Right lobe of liver (tissue), 6 donors: ENCODE data around the gene IGF2BP3. TPM values are rescaled to one million over a fixed set of nuclear protein-coding genes. Genes with fewer than 3 reads are reported as not detected.
A peak's percentile ranks its signal among the peaks of the same experiment; 100 is the strongest.
"Not testable (repeated sequence)": the region's sequence is repeated elsewhere in the genome, so short reads cannot be mapped to it uniquely, and the experiment has no call there.

Source experiments
- ATAC-seq, 4 donors: fragments of 200-7000 bp; cut with Tn5 transposase; one replicate each; pipeline ENCODE4 v1.9.1; 2020; ENCODE audit warnings: mild to moderate bottlenecking in 4 of 4, moderate library complexity in 4 of 4
- DNase-seq, 3 donors: peaks; one replicate each; pipeline ENCODE4 v3.0.0-alpha.2; 2020
- H3K27ac ChIP-seq, 3 donors: fragments of 200-600 bp; one replicate each; pipeline ENCODE4 v1.8.0; 2022
- H3K27me3 ChIP-seq, 2 donors: fragments of 200-600 bp; one replicate each; pipeline ENCODE4 v1.8.0; 2022
- H3K36me3 ChIP-seq, 4 donors: fragments of 200-600 bp; sonication (generic) in 1 of 4; one replicate each; pipeline versions ENCODE4 v1.5.1 to v1.8.0; 2017 to 2022; ENCODE audit warnings: control low read depth in 1 of 4
- H3K4me1 ChIP-seq, 4 donors: fragments of 200-600 bp; sonication (generic) in 1 of 4; one replicate each; pipeline versions ENCODE4 v1.5.1 to v1.8.0; 2017 to 2022; ENCODE audit warnings: control low read depth in 1 of 4
- H3K4me3 ChIP-seq, 3 donors: fragments of 200-600 bp; one replicate each; pipeline ENCODE4 v1.8.0; 2022
- H3K9me3 ChIP-seq, 4 donors: fragments of 200-600 bp; sonication (generic) in 1 of 4; one replicate each; pipeline versions ENCODE4 v1.5.1 to v1.8.0; 2017 to 2022; ENCODE audit warnings: control low read depth in 1 of 4
- POLR2A ChIP-seq: fragments of 450-650 bp; IDR thresholded peaks from one replicate; pipeline ENCODE4 v1.6.1; 2017; ENCODE audit warnings: antibody characterized with exemption, mild to moderate bottlenecking
- WGBS: methylation state at CpG from one replicate; pipeline ENCODE4 v1.1.6; 2018; ENCODE audit warnings: low coverage, low lambda C conversion rate; ENCODE audit not compliant: insufficient coverage; ENCODE audit errors: missing lambda C conversion rate; 5-methylcytosine and 5-hydroxymethylcytosine counted together
- intact Hi-C, 2 donors: fragments of 100-400 bp; cut with DNase I; formaldehyde crosslinking; loops; one replicate each; pipeline versions ENCODE4 v1.11.2 to v1.14.1; 2022
- long read RNA-seq: library from polyadenylated mRNA; unstranded; transcript quantifications from one replicate; pipeline ENCODE4 v2.0.0, GENCODE V29; 2019
- total RNA-seq, 6 experiments: library from RNA; depleted of rRNA in 2 of 6; stranded (reverse); fragments of >200 nt in 2 of 6; fragmentation: NEBNext Ultra II Directional in 3 of 6; extraction: Animal tissue kit (Norgen Biotek cat#: 25700) in 3 of 6; gene quantifications; one replicate each; pipeline versions ENCODE4 v1.1.0 to v1.2.4, GENCODE V29; 2016 to 2023
- TF ChIP-seq, protein P1 (sequence below), 4 donors: fragments of 200-600 bp in 3 of 4; fragments of 450-650 bp in 1 of 4; IDR thresholded peaks; one replicate each; pipeline versions ENCODE4 v1.5.1 to v1.8.0; 2016 to 2022; ENCODE audit warnings: antibody characterized with exemption in 4 of 4, mild to moderate bottlenecking in 2 of 4
- donor health status: DM: no; HTN: yes; CAD: no.
- donor health status: DM: no; HTN: no; CAD: no.
- donor health status: DM: no; HTN: no; CAD: no.
- donor health status: DM: no; HTN: yes; CAD: no.
- donor health status: DM: no; HTN: yes; CAD: no.

IGF2BP3 gene
- total RNA-seq = under 1 TPM in 5 of 6 experiments, not detected in 1; 0.12 to 0.64 (median 0.19) TPM
- long read RNA-seq = 0 reads

DNA sequence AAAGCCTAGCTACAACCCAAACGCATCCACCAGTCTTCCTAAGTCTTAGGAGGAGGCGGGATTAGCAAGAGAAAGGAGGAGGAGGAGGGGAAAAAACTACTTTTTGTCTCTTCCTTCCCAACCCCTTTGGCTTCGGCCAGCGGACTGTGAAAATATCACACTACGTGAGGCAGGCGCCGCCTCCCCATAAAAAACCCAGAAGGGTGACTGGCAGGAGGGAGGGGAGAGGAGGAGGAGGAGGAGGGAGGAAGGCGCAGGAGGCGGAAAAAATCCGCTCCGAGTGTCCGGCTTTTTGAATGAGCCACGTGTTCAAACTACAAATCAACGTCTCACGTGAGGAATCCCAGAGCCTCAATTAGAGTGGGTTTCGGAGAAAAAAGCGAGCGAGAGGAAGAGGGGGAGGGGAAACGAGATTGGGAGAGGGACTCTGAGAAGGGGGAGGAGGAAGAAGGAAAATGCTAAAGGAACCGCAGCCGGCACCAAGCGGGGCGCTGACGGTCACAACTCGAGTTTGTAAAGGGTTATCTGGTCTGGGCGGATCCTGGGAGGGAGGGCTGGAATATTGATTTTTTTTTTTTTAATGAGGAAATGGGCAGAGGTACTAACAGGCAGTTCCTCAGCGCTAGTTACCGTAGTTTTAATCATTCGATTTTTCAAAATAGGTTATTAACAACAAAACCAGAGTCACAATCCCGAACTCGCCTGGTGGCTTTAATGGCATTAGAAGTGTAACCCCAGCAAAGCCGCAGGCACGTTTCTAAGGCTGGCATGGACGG lies at the start of gene IGF2BP3:
Gene IGF2BP3 (minus strand): TSS at position 162 of the 776 bp plus-strand sequence. CDS start 381 bp downstream, outside the sequence.
- DNase-seq (no peak), ATAC-seq (peak in 1 of 4 donors; percentile 25)

DNA sequence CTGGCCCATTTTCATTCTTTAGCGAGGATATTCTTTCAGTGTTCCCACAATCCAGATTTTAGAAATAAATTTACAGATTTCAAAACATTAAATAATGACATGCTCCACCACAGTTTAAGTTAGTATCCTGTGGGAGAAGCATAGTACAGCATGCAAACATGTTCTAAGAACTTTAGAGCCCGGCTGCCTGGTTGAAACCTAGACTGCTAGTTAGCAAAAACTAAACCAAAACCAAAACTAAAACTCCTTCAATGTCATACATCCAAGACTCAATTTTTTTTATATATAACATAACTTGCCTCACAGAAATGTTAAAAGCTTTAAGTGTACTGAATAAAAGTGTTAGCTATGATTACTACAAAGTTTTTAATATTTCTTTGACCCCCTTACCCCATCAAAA lies 44.5 kb upstream of the IGF2BP3 start:
- intact Hi-C loops = no loop called here
- Histone ChIP-seq H3K4me1 (no peaks in the 10 kb centered on the region), H3K9me3 (no peaks in the 10 kb centered on the region), H3K36me3 (peaks cover 4 to 94% (median 47%) of the 10 kb centered on the region in 4 donors), H3K27me3 (no peaks in the 10 kb centered on the region), H3K27ac (no peak overlapping the region), H3K4me3 (no peak overlapping the region)
- no peak for TF ChIP-seq POLR2A
- TF ChIP-seq, protein P1, sequence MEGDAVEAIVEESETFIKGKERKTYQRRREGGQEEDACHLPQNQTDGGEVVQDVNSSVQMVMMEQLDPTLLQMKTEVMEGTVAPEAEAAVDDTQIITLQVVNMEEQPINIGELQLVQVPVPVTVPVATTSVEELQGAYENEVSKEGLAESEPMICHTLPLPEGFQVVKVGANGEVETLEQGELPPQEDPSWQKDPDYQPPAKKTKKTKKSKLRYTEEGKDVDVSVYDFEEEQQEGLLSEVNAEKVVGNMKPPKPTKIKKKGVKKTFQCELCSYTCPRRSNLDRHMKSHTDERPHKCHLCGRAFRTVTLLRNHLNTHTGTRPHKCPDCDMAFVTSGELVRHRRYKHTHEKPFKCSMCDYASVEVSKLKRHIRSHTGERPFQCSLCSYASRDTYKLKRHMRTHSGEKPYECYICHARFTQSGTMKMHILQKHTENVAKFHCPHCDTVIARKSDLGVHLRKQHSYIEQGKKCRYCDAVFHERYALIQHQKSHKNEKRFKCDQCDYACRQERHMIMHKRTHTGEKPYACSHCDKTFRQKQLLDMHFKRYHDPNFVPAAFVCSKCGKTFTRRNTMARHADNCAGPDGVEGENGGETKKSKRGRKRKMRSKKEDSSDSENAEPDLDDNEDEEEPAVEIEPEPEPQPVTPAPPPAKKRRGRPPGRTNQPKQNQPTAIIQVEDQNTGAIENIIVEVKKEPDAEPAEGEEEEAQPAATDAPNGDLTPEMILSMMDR (IDR thresholded peaks at IDR 0.05) = no peak
- WGBS = 79% methylated on average over 1 of the region's 2 CpGs
- DNase-seq (no peak), ATAC-seq (no peak)

More for the DNA sequence above, at the start of gene IGF2BP3:
- no peak for TF ChIP-seq POLR2A
- TF ChIP-seq, protein P1 (IDR thresholded peaks at IDR 0.05) = no peak
- Histone ChIP-seq H3K4me3 (peak within 1 kb of the TSS in 1 of 3 donors; percentile 16), H3K27ac (no peak within 1 kb of the TSS), H3K4me1 (peaks cover 0 to 40% (median 13%) of the 10 kb centered on the region in 4 donors), H3K9me3 (no peaks in the 10 kb centered on the region), H3K36me3 (no peaks in the 10 kb centered on the region), H3K27me3 (peaks cover 15 to 92% of the 10 kb centered on the region in 2 donors)
- intact Hi-C loops = no loop called here
- WGBS = 4% methylated on average over 29 of the region's 34 CpGs

GRCh38 chr7:23513746-23514145 lies 43.5 kb upstream of the IGF2BP3 start:
- H3K36me3 ChIP-seq = peaks cover 4 to 94% (median 42%) of the 10 kb centered on the region in 4 donors
- DNase-seq, ATAC-seq, H3K9me3 ChIP-seq, H3K27ac ChIP-seq, H3K4me3 ChIP-seq, H3K27me3 ChIP-seq, H3K4me1 ChIP-seq, intact Hi-C loops: not testable (repeated sequence)
- WGBS = 86% methylated on average over 6 of the region's 6 CpGs

DNA sequence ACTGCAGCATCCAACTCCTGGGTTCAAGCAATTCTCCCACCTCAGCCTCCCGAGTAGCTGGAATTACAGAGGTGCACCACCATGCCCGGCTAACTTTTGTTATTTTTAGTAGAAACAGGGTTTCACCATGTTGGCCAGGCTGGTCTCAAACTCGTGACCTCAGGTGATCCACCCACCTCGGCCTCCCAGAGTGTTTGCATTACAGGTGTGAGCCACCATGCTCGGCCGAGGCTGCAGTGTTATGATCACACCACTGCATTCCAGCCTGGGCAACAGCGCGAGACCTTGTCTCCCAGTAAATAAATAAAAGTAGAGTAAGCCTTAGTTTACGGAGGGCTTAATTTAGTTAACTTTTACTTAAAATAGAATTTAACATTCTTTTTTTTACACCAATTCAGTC lies 23.7 kb upstream of the IGF2BP3 start:
- intact Hi-C loops = no loop called here
- H3K27ac ChIP-seq = no peak overlapping the region
- DNase-seq (no peak), ATAC-seq (no peak)
- no peaks in the 10 kb centered on the region for H3K9me3 ChIP-seq
- H3K4me1 ChIP-seq = no peaks in the 10 kb centered on the region
- no peaks in the 10 kb centered on the region for H3K27me3 ChIP-seq
- no peaks in the 10 kb centered on the region for H3K36me3 ChIP-seq
- 96% methylated on average over 5 of the region's 9 CpGs for WGBS
- no peak for TF ChIP-seq POLR2A
- TF ChIP-seq, protein P1 (IDR thresholded peaks at IDR 0.05) = no peak
- H3K4me3 ChIP-seq = no peak overlapping the region

GRCh38 chr7:23491502-23491901 lies 21.2 kb upstream of the IGF2BP3 start:
- H3K9me3 ChIP-seq = no peaks in the 10 kb centered on the region
- no peak overlapping the region for H3K4me3 ChIP-seq
- H3K4me1 ChIP-seq = no peaks in the 10 kb centered on the region
- DNase-seq (no peak), ATAC-seq (no peak)
- H3K27me3 ChIP-seq = no peaks in the 10 kb centered on the region
- intact Hi-C loops = no loop called here
- TF ChIP-seq, protein P1 (IDR thresholded peaks at IDR 0.05) = no peak
- TF ChIP-seq POLR2A = no peak
- H3K36me3 ChIP-seq = no peaks in the 10 kb centered on the region
- 61% methylated on average over 3 of the region's 3 CpGs for WGBS
- no peak overlapping the region for H3K27ac ChIP-seq
